Omental fat pad (tissue), 4 donors: ENCODE measurements around the gene HES2. TPM values are rescaled to one million over a fixed set of nuclear protein-coding genes. Genes with fewer than 3 reads are reported as not detected.
"Not testable (repeated sequence)": the region's sequence is repeated elsewhere in the genome, so short reads cannot be mapped to it uniquely, and the experiment has no call there.

Source experiments
- ATAC-seq: fragments of 150-250 bp; one replicate; pipeline ENCODE4 v1.9.1; 2016; ENCODE audit warnings: mild to moderate bottlenecking, moderate library complexity; ENCODE audit not compliant: low FRiP score
- DNase-seq: peaks from one replicate; pipeline ENCODE4 v3.0.0-alpha.2; 2019; ENCODE audit warnings: low spot score
- total RNA-seq, 4 donors: library from RNA; depleted of rRNA; stranded (reverse); fragments of >200 nt; gene quantifications; one replicate each; pipeline ENCODE4 v1.1.0, GENCODE V29; 2016
- TF ChIP-seq, protein P1 (sequence below), 3 donors: fragments of 450-650 bp; IDR thresholded peaks; one replicate each; pipeline ENCODE4 v1.5.1; 2016 to 2017; ENCODE audit warnings: antibody characterized with exemption in 3 of 3, mild to moderate bottlenecking in 3 of 3, moderate library complexity in 2 of 3

HES2 gene
- total RNA-seq, 4 donors from 2014 or later = 0.12 TPM; not detected in 3

DNA sequence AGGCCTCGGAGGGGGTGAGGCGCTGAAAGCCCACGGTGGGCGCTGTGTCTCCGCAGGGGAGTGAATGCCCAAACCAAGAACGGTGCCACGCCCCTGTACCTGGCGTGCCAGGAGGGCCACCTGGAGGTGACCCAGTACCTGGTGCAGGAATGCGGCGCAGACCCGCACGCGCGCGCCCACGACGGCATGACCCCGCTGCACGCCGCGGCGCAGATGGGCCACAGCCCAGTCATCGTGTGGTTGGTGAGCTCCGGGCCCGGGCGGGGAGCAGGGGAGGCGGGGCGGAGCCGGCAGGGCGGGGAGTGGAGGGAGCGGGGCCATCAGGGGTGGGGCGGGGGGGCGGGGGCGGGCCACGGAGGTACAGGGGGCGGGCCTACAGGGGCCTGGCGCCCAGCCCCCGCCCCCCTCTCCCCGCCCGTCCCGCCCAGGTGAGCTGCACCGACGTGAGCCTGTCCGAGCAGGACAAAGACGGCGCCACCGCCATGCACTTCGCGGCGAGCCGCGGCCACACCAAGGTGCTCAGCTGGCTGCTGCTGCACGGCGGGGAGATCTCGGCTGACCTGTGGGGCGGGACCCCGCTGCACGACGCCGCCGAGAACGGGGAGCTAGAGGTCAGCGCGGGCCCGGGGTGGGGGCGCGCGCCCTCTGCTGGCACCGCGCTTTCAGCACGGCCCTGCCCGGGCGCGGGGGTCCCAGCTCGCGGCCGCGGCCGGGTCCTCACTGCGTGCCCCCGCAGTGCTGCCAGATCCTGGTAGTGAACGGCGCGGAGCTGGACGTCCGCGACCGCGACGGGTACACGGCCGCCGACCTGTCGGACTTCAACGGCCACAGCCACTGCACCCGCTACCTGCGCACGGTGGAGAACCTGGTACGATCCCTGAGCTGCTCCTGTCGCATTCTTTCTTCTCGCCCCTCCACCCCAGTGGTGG, 20.7 kb upstream of the HES2 start:
- peak; percentile 57 for ATAC-seq
- DNase-seq = no peak
- TF ChIP-seq, protein P1, sequence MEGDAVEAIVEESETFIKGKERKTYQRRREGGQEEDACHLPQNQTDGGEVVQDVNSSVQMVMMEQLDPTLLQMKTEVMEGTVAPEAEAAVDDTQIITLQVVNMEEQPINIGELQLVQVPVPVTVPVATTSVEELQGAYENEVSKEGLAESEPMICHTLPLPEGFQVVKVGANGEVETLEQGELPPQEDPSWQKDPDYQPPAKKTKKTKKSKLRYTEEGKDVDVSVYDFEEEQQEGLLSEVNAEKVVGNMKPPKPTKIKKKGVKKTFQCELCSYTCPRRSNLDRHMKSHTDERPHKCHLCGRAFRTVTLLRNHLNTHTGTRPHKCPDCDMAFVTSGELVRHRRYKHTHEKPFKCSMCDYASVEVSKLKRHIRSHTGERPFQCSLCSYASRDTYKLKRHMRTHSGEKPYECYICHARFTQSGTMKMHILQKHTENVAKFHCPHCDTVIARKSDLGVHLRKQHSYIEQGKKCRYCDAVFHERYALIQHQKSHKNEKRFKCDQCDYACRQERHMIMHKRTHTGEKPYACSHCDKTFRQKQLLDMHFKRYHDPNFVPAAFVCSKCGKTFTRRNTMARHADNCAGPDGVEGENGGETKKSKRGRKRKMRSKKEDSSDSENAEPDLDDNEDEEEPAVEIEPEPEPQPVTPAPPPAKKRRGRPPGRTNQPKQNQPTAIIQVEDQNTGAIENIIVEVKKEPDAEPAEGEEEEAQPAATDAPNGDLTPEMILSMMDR (IDR thresholded peaks at IDR 0.05) = no peak

- TF ChIP-seq, protein P1 (IDR thresholded peaks at IDR 0.05) = peak in 1 of 3 donors; percentile 68
- DNase-seq (peak; percentile 48), ATAC-seq (no peak)
Observed at GRCh38 chr1:6438047-6438525, 18.4 kb upstream of the HES2 start.

GRCh38 chr1:6437012-6437700, 17.4 kb upstream of the HES2 start:
- peak; percentile 22 for ATAC-seq
- DNase-seq = not testable (repeated sequence)

GRCh38 chr1:6436277-6436676, 16.6 kb upstream of the HES2 start:
- ATAC-seq, DNase-seq: not testable (repeated sequence)

DNA sequence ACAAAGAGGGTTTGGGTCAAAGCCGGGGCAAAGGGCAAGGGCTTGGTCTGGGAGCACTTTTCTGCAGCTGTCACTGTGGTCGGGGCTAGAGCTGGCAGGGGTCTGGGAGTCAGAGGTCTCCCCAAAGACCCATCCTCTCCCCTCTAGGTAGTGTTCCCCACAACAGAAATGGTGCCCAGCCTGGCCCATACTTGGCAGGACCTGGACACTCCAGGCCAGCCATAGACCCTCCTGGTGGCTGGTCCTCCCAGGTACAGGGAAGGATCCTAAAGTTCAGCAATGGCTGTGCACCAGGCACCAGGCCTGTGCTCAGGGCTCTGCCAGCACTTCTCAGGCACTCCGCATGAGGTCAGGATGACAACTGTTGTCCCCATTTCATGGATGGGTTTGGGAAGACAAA, 15.8 kb upstream of the HES2 start:
- no peak for ATAC-seq
- TF ChIP-seq, protein P1 (IDR thresholded peaks at IDR 0.05) = no peak
- DNase-seq = no peak

- ATAC-seq (no peak), DNase-seq (no peak)
- TF ChIP-seq, protein P1 (IDR thresholded peaks at IDR 0.05) = no peak
Observed at GRCh38 chr1:6435129-6435528, 15.4 kb upstream of the HES2 start.

DNA sequence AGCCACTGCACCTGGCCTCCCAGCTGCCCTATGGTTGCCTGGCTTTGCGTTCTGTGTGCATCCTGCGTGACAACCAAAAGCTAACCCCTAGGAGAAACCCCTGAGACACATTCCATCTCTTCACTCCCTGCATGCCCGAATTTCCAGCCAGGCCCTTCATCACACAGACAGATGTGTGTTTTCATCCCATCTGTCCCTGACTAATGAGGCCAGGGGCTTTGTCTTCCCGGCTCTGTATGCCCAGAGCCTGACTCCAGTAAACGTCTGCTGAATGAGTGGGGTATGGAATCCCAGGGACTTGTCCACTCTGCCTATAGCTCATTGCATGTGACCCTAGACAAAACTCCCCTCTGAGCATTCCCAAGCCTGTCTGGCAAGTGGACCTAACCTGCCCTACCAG, 14.5 kb upstream of the HES2 start:
- TF ChIP-seq, protein P1 (IDR thresholded peaks at IDR 0.05) = no peak
- ATAC-seq (no peak), DNase-seq (no peak)

DNA sequence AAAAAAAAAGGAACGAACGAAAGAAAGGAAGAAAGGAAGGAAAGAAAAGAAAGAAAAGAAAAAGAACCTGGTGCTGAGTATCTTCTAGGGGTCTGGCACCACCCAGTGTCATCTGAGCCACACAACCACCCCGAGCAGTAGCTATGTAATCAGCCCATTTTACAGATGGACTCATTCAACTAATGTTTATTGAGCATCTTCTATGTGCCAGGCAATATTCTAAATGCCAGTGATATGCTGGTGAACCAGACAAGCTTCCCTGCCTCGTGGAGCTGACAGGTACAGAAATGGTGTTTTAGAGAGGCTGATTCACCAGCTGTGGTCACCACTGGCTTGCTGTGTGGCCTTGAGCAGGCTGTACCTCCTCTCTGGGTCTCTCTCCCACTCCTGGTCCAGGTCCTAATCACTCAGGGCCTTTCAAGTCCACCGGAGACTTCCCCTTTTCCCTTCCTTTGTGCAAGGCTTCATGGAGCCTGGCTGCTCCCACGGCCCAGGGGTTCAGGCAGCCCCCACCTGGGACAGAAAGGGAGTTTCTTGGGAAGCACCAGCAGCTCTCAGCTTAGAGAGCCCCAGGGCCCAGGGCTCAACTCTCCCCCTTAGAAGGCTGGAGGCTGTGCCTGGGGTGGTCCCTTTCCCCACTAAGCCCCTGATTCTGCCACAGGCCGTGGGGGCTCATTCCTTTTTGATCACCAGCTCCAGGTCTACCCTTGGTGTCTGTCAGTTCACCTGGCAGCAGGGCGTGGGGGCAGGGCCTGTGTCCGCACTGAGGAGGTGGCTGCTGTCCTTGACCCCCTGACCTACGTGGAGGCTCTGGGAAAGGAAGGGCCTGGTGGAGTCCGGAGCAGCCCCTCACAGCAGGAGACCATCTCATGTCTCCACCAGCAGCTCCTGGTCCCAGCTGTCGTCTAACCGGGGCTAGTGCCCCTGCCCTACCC, 12.2 kb upstream of the HES2 start:
- ATAC-seq, DNase-seq: not testable (repeated sequence)

DNA sequence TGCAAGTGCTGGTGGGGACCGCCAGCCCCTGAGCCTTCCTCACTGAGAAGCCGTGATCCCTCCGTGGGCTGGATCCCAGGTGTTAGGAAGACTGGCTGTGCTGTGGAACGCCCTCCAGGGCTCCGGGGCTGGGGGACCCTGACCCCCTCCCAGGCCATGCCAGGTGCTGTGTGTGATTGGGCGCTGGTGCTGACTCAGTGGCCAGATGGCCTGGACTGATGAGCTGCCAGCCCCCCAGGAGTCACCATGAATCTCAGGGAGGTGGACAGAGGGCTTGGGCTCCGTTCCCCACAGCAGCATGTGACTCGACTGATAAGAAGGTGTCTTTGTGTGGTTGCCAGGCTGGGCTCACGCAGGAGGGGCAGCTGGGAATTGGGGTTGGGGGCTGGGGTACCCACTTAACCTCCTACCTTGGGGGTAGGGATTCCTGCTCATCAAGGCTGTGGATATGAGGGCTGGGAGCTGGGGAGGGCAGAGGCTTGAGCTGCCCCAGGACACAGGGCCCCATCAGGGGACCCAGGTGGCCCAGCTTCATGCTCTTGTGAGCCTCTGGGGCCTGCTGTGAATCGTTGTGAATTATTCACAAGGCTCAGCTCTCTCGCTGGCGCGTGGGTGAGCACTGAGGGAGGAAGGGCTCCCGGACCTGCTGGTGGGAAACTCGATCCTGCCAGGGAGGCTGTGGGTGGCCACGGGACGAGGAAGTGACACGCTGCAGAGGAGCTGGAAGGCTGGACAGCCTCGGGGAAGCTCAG, 10.1 kb upstream of the HES2 start:
- not testable (repeated sequence) for ATAC-seq, DNase-seq

DNA sequence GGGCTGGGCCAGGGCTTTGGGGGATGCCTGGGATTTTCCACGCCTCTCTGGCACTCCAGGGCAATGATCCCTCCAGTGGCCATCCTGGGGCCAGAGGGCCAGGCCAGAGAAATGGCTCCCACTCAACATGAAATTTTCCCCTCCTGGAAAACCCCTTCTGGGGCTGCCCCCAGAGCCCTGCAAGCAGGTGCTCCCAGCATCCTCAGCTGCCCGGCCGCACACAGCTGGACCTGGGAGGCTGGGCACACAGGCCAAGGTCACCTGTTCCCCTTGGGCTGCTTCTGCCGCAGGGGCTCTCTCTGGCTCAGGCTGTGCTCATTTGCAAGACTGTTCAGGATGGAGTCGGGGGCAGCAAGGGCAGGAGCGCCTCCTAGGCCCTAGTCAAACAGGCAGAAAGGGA, 8.7 kb upstream of the HES2 start:
- ATAC-seq, DNase-seq: not testable (repeated sequence)
